Measurements from ENCODE around the gene MRPL38.
"Not testable (repeated sequence)": the region's sequence is repeated elsewhere in the genome, so short reads cannot be mapped to it uniquely, and the experiment has no call there.

MRPL38 gene

GRCh38 chr17:75854101-75854748, 50.5 kb downstream of the MRPL38 start:
- peak; percentile 77 for DNase-seq (ENCODE audit: low spot score)

GRCh38 chr17:75853433-75853832, 51.3 kb downstream of the MRPL38 start:
- peak; percentile 53 for DNase-seq (ENCODE audit: low spot score)

GRCh38 chr17:75851693-75851991, 53.0 kb downstream of the MRPL38 start:
- not testable (repeated sequence) for DNase-seq (ENCODE audit: low spot score)

- no peak for DNase-seq (ENCODE audit: low spot score)
Measured at GRCh38 chr17:75850928-75851692, 53.6 kb downstream of the MRPL38 start.

- no peak for DNase-seq (ENCODE audit: low spot score)
Measured at GRCh38 chr17:75849724-75850123, 55.0 kb downstream of the MRPL38 start.

- DNase-seq (ENCODE audit: low spot score), result no peak
Measured at GRCh38 chr17:75849279-75849646, 55.4 kb downstream of the MRPL38 start.

Measured in AG20443 (cell line).